GM18526 (cell line): ENCODE measurements around the gene DGCR2.

ENCODE experiments used
- POLR2A ChIP-seq: IDR thresholded peaks from 3 replicates; pipeline ENCODE4 v1.6.1; 2011; ENCODE audit not compliant: insufficient read length; ENCODE audit errors: extremely low read depth

DGCR2 gene

GRCh38 chr22:19134176-19134831, 12.1 kb upstream of the DGCR2 start:
- no peak for TF ChIP-seq POLR2A

DNA sequence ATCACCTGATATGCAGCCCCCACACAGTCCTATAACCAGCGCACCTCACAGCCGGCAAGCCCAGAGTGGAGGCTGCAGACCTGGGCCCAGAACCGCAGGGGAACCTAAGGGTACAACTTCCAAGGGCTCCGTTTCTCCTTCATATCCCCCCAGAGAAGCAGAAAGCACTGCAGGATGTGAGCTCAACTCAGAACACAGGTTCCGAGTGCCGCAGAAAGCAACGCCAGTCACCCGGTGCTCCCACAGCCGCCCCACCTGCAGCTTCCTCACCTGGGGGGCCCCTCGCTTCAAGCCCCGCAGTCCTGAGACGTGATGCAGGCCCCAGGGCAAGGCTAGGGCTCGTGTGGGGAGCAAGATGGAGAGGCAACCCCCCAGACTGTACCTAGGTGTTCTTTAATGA, 11.3 kb upstream of the DGCR2 start:
- TF ChIP-seq POLR2A = no peak

GRCh38 chr22:19132693-19133400, 10.6 kb upstream of the DGCR2 start:
- no peak for TF ChIP-seq POLR2A

DNA sequence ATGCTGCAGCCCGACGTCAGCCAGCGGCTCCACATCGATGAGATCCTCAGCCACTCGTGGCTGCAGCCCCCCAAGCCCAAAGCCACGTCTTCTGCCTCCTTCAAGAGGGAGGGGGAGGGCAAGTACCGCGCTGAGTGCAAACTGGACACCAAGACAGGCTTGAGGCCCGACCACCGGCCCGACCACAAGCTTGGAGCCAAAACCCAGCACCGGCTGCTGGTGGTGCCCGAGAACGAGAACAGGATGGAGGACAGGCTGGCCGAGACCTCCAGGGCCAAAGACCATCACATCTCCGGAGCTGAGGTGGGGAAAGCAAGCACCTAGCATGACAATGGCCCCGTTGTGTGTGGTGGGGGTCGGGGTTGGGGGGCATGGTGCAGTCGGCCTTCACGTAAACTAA, 9.9 kb upstream of the DGCR2 start:
- TF ChIP-seq POLR2A = no peak

DNA sequence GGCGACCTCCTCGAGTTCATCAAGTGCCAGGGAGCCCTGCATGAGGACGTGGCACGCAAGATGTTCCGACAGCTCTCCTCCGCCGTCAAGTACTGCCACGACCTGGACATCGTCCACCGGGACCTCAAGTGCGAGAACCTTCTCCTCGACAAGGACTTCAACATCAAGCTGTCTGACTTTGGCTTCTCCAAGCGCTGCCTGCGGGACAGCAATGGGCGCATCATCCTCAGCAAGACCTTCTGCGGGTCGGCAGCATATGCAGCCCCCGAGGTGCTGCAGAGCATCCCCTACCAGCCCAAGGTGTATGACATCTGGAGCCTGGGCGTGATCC, 9.4 kb upstream of the DGCR2 start:
- no peak for TF ChIP-seq POLR2A

DNA sequence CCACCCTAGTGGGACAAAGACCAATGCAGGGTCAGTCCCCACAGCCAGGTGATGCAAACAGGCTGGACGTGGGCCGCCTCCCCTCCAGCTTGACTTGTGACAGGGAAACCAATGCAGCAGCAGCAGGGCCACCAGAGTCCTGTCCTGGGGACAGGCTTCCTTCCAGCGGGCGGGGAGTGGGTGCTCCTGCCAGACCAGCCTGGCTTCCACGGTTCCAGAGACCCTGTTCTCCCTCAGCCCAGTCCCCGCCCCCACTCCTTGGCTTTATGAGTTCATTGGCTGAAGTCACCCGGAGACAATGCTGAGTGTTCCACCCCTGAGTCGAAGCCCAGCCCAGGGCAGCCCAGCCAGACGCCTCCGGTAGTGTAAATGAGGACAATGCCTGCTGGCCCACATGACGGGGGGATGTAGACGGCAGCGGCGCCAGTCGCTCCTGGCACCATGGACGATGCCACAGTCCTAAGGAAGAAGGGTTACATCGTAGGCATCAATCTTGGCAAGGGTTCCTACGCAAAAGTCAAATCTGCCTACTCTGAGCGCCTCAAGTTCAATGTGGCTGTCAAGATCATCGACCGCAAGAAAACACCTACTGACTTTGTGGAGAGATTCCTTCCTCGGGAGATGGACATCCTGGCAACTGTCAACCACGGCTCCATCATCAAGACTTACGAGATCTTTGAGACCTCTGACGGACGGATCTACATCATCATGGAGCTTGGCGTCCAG, 8.9 kb upstream of the DGCR2 start, which contains the start of gene TSSK2:
Gene TSSK2, plus strand, starts transcription at position 350 of the 726 bp plus-strand sequence. Its CDS starts 92 bp downstream, at position 442.
- TF ChIP-seq POLR2A = no peak

- TF ChIP-seq POLR2A = no peak
Observed at GRCh38 chr22:19129871-19130270, 7.7 kb upstream of the DGCR2 start.

DNA sequence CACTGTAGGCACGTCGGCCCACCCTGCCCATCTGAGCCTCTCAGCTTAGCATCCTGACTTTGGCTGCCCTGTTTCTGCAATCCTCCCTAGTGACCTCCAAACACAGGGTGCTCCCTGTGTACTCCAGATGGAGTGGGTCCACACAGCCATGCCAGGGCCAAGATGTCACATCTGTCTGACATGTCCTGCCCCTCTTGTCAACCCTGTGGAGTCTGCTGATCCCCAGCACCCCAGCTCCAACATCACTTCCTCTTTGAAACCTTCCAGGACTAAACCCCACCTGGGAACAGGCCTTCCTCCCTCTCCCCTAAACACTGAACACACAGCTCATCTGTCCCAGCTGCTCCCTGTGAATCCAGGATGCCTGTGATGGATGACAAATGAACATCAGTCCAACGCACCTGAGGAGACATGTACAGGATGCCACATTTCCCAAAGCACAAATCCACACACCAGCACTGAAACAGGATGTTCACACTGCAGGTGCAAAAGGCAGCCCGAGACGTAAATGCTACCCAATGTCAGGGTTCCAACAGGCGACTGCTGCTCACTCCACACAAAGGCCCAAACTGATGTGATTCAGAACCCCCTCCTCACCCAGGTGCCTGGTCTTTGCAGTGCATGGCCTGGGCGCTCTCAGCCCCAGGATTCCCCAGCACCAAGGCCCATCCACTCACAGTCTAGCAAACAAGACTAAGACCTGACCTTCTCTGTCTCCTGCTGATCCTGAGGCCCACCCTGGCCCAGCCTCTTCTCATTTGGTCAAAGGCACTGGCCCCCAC, 6.9 kb upstream of the DGCR2 start:
- TF ChIP-seq POLR2A = no peak

DNA sequence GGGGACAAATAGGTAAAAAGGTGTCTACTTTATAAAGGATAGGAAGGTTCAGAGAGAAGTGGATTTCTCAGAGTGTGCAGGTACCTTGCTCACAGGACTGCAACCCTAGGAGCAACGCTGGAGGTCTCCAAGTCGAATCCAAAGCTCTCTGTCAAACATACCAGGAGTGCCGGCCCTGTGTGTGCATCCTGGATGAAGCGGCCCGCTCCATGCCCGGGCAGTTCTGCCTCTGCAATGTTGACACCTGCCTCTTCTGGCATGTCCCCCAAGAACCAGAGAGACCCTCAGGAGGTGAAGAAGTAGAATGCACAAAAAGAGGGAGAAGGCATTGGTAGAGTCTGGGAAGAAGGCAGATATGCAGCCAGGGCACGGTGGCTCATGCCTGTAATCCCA, 5.8 kb upstream of the DGCR2 start:
- TF ChIP-seq POLR2A = no peak

DNA sequence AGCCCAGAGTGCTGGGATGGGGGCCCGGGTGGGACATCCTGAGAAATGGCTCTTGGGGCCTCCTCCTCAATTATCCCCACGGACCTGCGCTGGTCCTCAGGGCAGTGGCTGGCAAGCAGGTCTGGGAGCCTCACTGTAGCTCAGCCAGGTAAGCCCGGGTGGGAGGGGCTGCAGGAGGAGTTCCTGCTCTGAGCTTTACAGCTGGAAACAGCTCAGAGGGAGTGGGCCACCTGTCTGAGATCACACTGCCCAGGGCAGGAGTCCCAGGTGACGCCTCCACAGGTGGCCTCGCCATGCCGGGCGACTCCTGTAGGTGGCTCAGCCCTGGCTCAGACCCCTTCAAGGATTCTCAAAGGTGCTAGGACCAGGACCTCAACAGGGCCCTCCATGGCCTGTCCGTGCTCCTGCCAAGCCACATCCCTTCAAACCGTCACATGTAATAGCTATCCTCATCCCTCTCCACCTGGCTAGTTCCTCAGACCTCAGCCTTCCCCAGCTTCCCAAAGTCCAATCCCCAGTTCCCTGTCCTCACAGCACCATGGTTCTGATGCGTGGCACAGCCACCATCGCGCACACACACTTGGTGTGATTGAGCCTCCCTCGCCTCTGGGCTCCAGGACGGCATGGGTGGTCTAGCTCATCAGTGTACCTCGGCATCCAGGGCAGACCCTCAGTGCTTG, 5.3 kb upstream of the DGCR2 start:
- TF ChIP-seq POLR2A = no peak

DNA sequence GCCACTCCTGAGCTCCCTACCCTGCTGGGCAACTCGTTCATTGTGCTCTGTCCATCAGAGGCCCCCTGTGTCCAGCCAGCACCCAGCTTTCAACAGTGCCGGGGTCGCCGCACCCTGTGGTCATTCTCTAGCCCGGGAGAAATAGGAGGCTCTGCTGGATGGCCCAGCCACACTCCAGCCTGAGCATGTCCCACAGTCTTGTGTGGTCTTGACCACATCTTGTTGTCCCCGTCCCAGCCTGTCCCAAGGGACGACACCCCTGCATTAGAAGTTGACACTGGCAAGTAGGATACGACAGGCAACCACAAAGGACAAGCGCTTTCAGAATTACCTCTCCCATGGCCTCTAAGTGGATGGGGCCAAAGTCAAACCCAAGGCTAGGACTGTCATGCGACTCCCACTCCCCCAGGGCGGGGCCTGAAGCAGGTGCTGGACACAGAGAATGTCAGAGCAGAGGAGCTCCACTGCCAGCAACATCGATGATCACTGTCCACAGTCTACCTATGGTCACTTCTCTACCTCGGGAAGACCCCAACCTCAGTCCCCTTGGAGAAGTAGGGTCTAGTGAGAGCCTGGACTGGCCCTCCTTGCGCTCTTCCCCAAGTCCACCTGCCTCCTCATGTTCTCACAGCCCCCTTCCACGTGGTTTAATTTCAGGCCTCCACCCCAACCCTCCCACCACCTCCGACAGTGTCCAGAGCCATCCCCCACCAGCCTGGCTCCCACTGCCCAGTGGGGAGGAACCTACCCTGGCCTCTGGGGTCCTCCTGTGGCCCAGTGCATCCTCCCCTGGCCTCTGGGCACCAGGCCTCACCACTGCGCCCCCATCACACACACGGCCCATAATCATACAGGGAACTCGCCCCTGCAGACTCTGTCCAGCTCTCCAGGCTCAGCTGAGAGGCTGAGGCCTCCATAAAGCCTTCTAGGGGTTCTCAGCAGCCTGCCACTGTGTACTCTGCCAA, 4.4 kb upstream of the DGCR2 start:
- TF ChIP-seq POLR2A = no peak

DNA sequence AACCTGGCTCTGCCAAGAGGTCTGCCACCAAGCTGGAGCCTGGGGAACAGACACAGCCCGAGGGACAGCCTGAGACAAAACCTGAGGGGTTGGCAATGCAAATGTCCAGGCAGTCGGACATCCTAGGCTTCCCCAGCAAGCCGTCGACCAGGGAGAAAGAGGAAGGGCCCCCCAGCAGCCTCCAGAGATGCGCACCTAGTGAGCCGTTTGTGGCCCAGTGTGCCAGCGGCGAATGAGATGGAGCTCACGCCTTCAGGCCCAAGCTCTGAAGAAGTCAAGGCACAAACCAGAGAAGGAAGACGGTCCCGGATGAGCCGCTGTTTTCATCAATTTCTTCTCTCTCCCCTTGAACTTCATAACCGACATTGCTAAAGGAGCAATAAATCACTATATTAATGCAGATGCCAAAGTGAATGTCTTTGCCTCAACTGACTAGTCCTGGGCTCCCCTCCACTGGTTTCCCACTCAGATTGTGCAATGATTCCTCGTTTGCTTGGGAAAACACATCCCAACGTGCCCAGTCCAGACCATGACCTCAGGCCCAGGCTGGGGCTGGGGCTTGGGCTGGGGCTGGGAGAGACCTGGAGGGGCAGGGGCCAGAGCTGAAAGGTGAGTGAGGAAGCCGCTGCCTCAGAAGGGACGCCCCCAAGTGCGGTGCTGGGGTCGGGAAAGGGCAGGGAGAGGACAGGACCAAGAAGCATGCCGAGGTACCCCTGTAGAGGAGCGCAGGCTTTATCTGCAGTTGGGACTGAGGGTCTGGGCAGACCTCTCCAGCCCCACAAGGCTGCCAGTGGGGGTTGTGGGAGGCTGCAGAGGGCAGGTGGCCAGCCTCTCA, 3.5 kb upstream of the DGCR2 start:
- TF ChIP-seq POLR2A = no peak

- TF ChIP-seq POLR2A = no peak
Observed at GRCh38 chr22:19125011-19125410, 2.8 kb upstream of the DGCR2 start.

- TF ChIP-seq POLR2A = no peak
Observed at GRCh38 chr22:19124377-19124776, 2.2 kb upstream of the DGCR2 start.
